Measurements from ENCODE around the gene PEDS1. TPM values are rescaled to one million over a fixed set of nuclear protein-coding genes. Genes with fewer than 3 reads are reported as not detected.
A peak's percentile ranks its signal among the peaks of the same experiment; 100 is the strongest.
"Not testable (repeated sequence)": the region's sequence is repeated elsewhere in the genome, so short reads cannot be mapped to it uniquely, and the experiment has no call there.

Gene PEDS1
- total and polyA plus RNA-seq, 8 donors, result 27.5 to 39.9 (median 31.9) TPM

DNA sequence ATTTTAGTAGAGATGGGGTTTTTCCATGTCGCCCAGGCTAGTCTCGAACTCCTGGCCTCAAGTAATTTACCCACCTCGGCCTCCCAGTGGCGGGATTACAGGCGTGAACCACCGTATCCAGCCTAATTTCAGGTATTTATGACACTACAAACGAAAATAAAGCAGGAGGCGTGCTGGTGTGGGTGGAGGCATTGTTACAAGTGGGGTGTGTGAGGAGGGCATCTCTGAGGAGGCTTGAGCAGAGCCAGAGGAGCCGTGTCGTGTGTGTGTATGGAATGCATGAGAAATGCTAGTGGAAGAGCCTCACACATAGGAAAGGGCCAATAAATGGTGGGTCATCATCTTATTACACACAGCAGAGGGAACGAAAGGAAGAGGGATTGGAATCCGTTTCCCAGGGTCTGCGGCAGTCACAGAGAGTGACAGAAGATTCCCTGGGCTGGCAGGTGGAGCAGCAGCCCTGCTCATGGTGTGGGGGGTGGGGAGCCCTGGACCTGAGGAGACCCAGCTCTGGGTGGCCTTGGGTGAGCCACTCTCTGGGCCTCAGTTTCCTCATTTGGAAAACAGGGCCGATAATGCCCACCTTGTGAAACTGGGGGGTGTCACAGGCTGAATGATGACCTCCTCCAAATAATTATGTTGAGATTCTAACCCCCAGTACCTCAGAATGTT lies 17.2 kb upstream of the PEDS1 start:
- TF ChIP-seq, protein P1, sequence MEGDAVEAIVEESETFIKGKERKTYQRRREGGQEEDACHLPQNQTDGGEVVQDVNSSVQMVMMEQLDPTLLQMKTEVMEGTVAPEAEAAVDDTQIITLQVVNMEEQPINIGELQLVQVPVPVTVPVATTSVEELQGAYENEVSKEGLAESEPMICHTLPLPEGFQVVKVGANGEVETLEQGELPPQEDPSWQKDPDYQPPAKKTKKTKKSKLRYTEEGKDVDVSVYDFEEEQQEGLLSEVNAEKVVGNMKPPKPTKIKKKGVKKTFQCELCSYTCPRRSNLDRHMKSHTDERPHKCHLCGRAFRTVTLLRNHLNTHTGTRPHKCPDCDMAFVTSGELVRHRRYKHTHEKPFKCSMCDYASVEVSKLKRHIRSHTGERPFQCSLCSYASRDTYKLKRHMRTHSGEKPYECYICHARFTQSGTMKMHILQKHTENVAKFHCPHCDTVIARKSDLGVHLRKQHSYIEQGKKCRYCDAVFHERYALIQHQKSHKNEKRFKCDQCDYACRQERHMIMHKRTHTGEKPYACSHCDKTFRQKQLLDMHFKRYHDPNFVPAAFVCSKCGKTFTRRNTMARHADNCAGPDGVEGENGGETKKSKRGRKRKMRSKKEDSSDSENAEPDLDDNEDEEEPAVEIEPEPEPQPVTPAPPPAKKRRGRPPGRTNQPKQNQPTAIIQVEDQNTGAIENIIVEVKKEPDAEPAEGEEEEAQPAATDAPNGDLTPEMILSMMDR (IDR thresholded peaks at IDR 0.05), result no peak
- intact Hi-C loops (cut with DNase I), result loop anchor here in 1 of 2 donors (5.0 kb wide), 1 partner anchor 188 kb away; the partner anchor contains the start of gene SNAI1
- Histone ChIP-seq H3K27ac (peak overlapping the region in 1 of 2 donors; percentile 8), H3K36me3 (no peaks in the 10 kb centered on the region), H3K4me1 (peaks cover 7 to 37% of the 10 kb centered on the region in 2 donors), H3K4me3 (no peak overlapping the region), H3K9me3 (no peaks in the 10 kb centered on the region), H3K27me3 (no peaks in the 10 kb centered on the region)
- no peak for DNase-seq
- no peak for ATAC-seq

DNA sequence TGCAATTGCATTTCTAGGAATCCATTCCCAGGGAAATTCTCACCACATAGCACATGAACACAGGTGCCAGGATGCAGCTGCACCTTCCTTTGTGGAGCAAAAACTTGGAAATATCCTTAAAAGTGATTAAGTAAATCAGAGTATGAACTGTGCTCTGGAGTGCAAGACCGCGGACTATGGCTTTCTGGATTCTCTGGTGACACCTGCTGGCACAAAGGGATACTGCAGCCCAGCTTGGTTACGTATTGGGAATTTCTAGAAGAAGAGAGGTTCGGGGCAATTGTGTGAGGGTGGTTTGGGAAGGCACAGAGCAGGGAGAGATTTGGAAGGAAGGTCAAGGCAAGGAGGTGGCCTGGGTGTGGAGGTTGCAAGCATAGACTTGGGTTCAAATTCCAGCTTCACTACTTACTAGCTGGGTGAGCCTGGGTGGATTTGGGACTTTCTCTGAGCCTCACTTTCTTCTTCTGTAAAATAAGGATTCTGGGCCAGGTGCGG lies 15.9 kb upstream of the PEDS1 start:
- H3K27ac ChIP-seq, result no peak overlapping the region
- intact Hi-C loops (cut with DNase I), result loop anchor here in 1 of 2 donors (5.0 kb wide), 1 partner anchor 47 kb away; no protein-coding TSS in a partner anchor

DNA sequence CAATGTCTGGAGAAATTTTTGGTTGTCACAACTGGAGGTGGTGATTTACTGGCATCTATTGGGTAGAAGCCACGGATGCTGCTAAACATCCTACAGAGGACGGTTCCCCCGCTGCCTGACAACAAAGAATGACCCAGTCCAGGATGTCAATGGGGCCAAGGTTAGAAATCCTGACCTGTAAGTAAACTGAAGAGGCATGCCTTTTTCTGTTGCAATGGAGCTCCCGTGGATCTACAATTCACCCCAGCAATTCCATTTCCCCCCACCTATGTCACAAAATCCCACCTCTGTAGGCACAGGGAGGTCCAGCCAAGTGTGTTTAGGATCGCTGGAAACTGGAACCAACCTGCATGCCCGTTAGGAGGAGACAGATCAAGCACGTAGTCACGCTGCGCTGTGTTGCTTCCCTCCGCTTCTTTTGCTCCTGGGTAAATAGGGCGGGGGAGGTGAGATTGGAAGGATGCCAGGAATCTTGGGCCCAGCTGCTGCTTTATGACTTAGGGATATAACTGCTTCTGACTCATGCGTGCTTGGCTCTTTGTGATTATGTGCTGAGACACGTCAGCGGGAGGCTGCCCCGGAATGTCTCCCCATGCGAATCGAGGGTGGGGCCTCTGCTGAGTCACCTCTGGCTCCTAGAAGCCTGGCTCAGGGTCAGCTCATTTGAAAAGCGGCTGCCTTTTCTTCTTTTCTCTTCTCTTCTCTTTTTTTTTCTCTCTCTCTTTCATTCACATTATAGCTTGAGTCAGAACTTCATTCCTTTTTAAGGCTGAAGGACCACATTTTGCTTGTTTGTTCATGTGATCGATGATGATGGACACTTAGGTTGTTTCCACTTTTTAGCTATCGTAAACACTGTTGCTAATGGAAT lies 12.4 kb upstream of the PEDS1 start:
- Histone ChIP-seq H3K9me3 (no peaks in the 10 kb centered on the region), H3K36me3 (no peaks in the 10 kb centered on the region), H3K27me3 (no peaks in the 10 kb centered on the region), H3K27ac (peak overlapping the region; percentile 84 to 85), H3K4me3 (peak overlapping the region in 1 of 2 donors; percentile 26), H3K4me1 (peaks cover 7 to 41% of the 10 kb centered on the region in 2 donors)
- DNase-seq (peak; percentile 94 to 97 (median 96)), ATAC-seq (peak; percentile 97)
- intact Hi-C loops (cut with DNase I), result loop anchor here in 1 of 2 donors (5.0 kb wide), 1 partner anchor 44 kb away; no protein-coding TSS in a partner anchor
- TF ChIP-seq, protein P1 (IDR thresholded peaks at IDR 0.05), result no peak

More for the DNA sequence above, 15.9 kb upstream of the PEDS1 start:
- peaks cover 7 to 46% of the 10 kb centered on the region in 2 donors for H3K4me1 ChIP-seq
- DNase-seq (peak in 3 of 4 donors; percentile 70 to 75 (median 74)), ATAC-seq (peak; percentile 52)
- H3K4me3 ChIP-seq, result no peak overlapping the region
- H3K36me3 ChIP-seq, result no peaks in the 10 kb centered on the region
- H3K9me3 ChIP-seq, result no peaks in the 10 kb centered on the region
- no peaks in the 10 kb centered on the region for H3K27me3 ChIP-seq
- TF ChIP-seq, protein P1 (IDR thresholded peaks at IDR 0.05), result peak; percentile 89 to 97

DNA sequence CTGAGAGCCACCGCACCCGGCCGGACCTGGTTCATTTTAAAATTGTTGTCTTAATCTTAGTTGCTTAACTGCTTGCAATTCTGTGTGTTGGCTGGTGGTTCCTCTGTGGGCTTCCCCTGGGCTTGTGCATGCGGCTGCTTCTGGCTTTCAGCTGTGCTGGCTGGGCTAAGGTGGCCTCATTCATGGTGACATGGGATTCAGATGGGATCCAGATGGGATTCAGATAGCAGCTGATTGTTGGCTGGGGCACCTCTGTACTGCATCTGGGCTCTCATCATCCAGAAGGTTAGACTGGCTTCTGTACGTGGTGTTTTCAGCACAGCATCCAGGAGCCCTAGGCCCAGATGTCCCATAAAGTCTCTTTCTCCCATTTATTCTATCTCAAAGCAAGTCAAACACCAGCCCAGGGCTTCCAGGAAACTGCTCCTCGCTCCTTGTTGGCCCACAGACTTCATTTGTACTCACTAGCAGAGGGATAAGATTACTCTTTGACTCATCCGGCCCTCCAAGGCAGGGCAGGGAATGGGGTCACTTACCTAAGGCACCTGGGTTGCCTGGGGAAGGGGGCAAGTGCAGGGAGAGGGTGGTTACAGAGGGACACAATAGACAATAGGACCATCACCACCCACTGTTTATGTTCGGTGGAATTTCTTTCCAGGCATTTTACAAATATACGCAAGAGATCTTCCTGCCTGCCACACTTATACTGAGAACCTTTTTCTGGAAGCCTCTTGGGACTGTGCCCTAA lies 10.2 kb upstream of the PEDS1 start:
- TF ChIP-seq, protein P1 (IDR thresholded peaks at IDR 0.05), result no peak
- ATAC-seq, result no peak
- H3K4me1 ChIP-seq, result peaks cover 7 to 35% of the 10 kb centered on the region in 2 donors
- H3K9me3 ChIP-seq, result no peaks in the 10 kb centered on the region
- no peak for DNase-seq
- intact Hi-C loops (cut with DNase I), result no loop called here
- H3K27ac ChIP-seq, result peak overlapping the region in 1 of 2 donors; percentile 66
- H3K36me3 ChIP-seq, result no peaks in the 10 kb centered on the region
- H3K4me3 ChIP-seq, result no peak overlapping the region
- no peaks in the 10 kb centered on the region for H3K27me3 ChIP-seq

DNA sequence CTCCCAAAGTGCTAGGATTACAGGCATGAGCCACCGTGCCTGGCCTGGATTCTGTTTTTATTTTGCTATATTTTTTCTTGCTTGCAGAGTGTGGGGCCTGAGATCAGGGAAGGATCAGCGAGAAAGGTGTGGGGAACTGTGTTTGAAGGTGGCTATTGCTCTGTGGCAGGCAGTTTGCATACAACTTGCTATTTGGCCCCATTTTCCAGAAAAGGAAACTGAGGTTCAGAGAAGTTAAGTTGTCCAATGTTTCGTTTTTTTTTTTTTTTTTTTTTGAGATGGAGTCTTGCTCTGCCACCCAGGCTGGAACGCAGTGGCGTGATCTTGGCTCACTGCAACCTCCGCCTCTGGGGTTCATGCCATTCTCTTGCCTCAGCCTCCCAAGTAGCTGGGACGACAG lies 8.0 kb upstream of the PEDS1 start:
- H3K4me1 ChIP-seq, result peaks cover 3 to 31% of the 10 kb centered on the region in 2 donors
- ATAC-seq; DNase-seq; intact Hi-C loops (cut with DNase I); H3K9me3 ChIP-seq; H3K36me3 ChIP-seq; H3K4me3 ChIP-seq; H3K27me3 ChIP-seq; H3K27ac ChIP-seq: not testable (repeated sequence)
